HG02642 (cell line): ENCODE results near the gene ZSWIM6.

ENCODE experiments used
- ATAC-seq: cut with Tn5 transposase; IDR thresholded peaks from one replicate; pipeline ENCODE4 v1.9.1; 2021; ENCODE audit warnings: mild to moderate bottlenecking; ENCODE audit not compliant: unreplicated experiment, poor library complexity

ZSWIM6 gene

DNA sequence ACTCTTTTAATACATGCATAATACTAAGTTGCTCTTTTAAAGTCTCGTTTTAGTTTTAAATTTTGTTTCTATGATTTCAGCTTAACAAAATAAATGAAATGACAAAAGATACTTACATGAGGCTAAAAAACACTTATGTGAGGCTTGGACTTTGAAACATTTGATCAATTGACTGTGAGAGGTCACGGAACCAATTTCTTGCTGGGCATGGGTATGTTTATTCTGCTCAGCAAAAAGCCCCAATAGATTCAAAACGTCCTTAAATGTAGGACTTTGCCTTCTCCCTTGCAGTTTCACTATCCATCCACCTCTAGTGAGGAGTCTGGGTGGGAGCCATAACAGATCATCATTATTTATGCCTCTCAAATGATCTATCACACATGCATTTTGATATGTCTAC, 191.9 kb downstream of the ZSWIM6 start:
- ATAC-seq: no peak

DNA sequence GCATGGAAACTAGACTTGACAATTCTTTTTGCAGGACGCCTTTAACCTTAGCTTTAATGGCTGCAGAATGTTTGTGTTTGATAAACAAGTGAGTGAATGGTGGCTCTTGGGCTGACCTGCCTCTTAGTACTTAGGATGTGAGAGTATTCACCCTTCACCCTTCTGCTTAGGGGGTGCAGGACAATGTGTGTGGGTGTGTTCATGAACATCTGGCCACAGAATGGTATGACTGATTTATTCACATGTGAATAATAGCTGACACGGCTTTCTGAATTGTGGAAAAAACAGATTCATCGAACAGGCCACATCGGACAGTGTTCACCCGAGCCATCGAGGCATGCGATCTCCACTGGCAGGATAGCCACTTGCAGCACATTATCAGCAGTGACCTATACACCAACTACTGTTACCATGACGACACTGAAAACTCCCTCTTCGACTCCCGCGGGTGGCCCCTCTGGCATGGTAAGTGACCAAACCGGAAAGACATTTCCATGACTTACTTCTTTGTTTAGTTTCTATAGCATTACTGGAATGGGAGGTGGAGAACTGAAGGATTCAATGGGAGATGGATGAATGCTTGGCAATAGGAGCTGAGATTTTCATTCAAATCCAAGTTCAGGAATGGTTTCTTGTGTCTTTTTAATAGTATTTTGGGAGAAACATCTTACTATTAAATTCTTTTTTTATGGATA, 193.6 kb downstream of the ZSWIM6 start:
- no peak for ATAC-seq

DNA sequence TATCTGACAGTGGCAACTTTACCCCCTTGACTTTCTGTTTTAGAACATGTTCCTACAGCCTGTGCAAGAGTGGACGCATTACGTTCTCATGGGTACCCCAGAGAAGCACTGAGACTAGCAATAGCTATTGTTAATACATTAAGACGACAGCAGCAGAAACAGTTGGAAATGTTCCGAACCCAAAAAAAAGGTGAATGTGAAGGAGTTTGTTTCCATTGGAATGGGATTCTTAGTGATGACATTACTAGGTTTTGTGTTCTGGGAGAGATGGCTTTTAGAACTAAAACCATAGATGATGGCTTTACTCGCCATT, 194.1 kb downstream of the ZSWIM6 start:
- ATAC-seq: no peak

DNA sequence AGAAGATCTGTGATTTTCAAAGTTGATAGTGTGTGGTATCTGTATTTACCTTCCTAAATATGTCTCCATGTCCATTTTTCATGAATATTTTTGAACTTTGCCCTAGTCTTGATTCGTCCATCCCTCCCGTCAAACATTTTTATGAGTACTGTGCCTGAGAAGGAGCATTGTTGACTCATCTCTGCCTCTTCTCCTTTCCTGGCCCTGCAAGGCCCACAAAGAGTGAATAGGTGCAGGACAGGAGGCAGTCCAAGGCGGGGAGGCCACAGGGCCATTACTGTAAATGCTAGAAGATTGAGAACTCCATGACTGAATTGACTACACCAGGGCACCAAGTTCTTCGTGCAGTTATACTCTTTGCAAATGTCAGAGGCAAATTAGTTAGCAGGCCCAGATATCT, 200.9 kb downstream of the ZSWIM6 start:
- ATAC-seq: no peak

DNA sequence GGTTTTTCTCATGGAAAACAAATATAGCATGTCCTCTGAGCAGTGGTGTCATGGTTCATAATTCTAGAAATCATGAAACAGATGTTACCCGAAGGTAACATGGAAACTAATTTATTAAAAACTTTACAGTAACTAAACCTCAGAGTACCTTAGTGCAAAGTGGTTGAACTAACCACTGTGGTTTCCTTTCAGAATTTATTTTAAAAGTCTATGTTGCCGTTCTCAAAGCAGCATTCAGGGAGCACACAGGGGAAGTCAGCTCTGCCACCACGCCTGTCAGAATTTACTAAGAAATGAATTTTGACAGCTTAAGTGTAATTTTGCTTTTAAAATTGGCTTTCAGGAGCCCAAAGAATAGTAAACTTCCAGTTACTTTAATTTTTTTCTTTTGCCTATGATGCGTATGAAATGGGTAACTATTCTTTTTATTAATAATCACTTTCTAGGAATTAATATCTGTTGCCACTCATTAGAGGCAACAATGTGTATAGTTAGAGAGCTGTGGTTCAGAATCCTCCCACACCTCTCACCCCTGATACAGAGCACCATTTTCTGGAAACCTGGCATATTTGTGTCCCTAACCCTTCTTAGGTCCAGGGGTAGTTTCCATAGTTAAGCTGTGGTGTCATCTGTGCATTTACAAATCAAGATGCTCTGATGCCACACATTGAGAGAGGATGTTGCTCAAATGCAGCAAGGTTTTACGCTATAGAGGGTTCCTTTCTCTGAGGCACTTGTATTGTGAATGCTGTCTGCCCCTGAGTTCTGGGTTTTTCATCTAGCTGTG, 202.6 kb downstream of the ZSWIM6 start:
- peak; percentile 88 for ATAC-seq

DNA sequence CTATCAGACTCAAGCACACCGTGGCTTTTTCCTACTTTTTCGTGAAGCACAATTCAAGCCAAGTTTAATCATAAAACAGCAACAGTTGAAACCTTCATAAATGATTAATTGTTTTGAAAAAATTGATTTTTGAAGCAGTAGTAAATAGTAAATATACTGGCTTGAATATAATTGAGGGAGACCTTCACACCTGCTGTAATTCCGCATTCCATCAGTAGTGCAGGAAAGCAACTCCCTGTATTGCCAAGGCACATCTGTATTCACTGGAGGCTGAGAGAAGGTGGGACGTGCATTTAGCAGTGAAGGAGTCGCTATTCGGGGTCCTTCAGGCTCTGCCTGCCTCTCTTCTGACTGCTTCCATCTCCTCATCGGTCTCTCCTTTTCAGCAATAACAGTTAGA, 203.8 kb downstream of the ZSWIM6 start:
- ATAC-seq: no peak

DNA sequence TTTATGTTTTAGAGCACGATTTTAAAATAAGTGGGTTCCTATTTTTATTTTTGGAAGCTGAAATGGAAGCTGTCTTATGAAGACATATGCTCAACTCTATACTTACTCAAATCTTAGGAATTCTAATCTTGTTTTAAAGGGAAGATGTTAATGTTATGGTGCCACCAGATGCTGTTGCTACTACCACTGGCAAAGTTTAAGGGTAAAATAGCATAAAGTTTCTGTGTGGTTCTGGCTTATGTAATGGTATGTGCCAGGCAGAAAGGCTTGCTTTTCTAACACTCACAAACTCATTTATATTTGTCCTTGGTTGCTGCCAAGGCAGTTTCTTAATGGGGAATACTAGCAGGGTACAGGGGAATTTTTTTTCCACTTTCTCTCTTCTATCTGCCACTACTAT, 204.9 kb downstream of the ZSWIM6 start:
- no peak for ATAC-seq

DNA sequence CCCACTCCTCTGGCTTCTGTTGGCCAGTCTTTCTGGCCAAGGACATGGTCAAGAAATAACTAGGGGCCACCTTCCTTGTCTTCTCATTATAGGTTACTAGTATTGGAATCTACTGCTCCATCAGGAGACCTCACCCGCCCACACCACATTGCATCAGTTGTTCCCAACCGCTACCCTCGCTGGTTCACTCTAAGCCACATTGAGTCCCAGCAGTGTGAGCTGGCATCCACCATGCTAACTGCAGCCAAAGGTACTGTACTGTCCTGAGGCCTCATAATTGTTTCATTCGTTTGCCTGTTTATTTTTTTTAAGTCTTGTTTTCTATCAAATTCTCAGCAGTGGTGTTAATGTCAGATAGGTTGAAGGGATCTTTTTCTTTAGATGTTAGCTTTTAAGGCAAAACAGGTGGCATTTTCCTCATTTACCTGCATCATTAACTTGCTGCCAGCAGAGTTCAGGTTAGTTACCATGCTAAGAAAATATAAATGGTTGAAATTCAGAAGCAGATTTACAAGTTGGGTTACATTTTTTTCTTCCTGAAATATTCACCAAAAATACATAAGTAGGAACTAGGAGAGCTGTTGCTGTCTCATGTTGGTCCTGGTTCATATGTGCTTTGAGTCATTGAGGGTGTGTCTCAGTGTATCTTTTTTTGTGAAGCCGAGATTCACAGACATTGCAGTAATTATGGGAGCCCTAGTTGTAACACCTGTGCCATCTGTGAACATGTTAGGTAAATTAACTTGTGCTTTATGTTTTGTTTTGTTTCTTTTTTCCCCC, 206.9 kb downstream of the ZSWIM6 start:
- ATAC-seq: no peak

DNA sequence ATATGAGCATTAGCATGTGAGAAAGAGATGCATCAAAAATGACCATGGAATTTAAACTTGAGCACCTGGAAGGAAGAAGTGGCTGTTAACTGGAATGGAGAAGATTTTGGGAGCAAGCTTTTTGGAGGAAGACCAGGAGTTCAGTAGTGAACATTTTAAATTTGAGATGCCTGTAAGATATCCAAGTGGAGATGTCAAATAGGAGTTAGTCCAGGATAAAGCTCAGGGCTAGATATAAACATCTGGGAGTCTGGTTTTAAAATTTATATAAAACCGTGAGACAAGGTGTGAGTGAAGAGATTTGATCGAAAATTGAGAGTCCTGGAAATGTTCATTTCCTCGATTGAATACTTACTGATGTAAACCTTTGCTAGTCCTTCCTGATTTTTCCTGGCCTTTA, 217.5 kb downstream of the ZSWIM6 start:
- ATAC-seq: no peak

DNA sequence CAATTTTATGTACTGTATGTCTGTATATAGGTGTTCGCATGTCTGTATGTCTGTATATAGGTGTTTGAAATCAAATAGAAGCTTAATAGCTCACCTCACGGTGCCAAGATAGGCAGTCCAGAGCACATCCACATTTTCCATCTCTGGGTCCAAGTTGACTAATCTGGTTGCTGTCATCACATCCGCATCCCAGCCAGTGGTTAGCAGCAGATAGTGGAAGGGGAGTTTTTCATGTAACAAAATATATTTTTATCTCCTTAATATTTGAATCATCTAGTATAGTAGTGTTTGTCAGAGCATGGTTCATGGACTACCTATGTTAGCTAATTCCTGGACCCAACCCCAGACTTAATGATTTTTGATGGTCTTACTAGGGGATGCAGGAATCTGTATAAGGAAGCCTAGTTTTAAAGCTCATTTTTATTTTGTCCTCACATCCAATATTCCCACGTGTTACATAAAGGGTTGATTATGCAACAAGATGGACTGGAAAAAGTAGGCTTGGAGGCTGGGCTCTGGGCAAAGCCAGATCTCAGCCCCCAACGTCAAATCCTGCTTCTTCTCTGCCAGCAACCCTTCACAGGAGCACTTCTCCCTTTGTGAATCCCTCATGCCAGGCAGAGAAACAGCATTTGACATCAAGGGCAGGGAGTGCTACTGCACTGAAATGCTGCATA, 219.7 kb downstream of the ZSWIM6 start:
- no peak for ATAC-seq

DNA sequence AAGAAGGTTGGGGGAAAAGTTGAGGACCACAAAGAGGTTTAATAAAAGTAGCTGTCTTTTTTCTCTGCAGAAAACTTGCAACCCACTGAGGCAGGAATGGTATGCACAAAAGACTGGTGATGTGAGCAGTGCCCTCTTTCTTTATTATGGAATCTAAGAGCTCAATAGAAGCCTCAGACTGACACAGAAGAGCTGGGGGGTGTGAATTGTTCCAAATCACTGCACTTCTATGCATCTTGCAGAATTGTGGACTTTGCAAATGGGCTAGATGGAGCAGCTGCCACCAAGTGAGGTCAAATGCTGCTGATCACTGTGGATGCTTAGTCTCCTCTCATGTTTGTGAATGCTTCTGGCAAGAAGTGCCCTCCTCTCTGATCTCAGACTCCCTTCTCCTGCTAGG, 227.1 kb downstream of the ZSWIM6 start:
- ATAC-seq: no peak

DNA sequence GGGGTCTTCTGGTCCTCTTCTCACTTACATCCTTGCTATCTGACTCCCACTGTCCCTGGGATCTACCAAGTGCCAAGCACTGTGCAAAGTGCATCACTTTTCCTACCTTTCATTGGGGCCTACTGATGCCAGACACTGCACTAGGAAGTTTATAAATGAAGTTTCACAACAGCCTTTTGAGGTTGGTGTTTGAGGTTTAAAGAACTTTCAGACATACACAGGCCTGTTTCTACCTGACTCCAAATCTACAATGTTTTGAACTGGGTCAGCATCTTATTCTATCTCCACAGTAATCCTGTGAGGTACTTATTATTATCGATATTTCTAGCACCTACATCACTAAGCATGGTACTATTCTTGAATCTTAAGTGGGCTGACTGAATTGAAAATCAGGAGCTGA, 227.7 kb downstream of the ZSWIM6 start:
- no peak for ATAC-seq

DNA sequence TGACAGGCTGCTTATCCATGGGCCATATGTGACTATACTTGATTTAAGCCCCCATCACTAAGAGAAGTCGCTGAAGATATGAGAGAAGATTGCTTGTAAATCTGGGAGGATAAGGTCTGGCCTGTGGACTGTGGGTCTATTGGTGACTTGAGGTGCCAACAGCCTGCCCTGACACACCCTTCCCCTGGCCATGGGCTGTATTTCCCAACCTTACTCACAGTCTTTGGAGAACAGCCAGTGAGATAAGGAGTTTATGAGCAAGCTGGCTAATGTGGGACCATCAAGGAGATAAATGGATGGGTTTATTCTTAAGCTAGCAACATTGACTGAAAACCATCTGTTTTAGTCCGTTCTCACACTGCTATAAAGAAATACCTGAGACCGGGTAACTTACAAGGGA, 231.3 kb downstream of the ZSWIM6 start:
- no peak for ATAC-seq

DNA sequence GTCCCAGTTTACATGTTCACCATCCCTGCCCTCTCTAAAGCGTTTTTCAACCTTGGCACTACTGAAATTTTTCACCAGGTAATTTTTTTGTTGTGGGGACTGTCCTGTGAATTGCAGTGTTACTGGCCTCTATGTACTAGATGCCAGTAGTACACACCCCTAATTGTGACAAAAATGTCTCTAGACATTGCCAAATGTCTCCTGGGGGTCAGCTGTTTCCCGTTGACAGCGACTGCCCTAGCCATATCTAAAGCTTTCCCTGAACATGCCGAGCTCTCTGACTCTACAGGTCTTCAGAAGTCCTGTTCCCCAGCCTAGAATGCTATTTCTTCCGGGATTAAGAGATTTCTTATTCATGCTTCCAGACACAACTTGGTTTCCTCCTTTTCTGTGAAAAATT, 235.3 kb downstream of the ZSWIM6 start:
- no peak for ATAC-seq

DNA sequence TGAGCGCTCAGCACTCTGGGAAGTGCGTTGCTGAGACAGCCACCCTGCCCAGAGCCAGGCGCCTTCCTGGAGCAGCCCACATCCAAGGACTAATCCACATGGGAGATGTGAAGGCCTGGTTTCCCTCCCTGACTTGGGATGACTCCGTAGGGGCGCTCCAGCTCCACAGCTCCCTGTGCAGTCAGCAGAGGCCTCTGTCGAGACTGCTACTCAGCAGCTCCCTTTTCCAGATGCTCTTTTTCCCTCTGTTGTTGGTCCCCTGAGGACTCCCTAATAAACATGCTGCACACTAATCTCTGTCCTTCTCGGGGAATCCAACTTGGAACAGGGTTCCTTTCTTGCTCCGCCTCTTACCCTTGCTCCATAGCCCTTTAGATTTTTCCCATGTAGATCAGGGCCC, 237.3 kb downstream of the ZSWIM6 start:
- no peak for ATAC-seq

DNA sequence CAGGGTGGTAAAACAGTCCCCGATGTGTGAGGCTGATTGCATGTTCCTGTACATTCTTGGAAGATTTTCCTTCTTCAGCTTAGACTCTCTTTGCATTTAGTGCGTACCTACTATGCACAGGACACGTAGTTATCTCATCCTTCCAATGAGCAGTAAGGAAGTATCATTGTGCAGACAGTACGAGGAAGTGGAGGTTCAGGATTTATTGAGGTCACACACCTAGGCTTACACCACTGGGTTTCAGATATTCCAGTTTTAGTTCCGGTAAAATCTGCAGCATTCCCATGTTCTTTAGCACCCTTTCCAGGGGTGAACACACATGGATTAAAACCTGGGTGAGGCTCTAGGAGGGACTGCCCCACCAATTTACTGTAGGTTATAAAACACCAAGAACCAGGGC, 238.7 kb downstream of the ZSWIM6 start:
- no peak for ATAC-seq

DNA sequence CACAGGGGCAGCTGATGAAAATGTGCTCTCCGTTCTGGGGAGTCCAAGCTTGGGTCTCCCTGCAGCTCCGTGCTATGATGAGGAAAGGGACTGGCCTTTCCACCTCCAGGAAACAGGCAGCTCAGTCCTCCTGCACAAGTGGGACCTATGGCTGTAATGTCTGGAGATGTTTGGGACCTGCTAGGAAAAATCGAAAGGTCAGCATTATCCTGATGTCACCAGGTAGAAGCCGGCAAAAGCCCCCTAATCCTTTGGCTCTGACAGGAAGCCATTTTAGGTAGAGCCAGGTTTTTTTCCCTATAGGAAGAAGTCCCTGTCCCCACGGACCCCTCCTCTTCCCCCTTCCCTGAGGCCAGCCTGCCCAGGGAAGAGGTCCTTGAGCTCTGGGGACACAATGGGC, 240.9 kb downstream of the ZSWIM6 start:
- ATAC-seq: no peak

DNA sequence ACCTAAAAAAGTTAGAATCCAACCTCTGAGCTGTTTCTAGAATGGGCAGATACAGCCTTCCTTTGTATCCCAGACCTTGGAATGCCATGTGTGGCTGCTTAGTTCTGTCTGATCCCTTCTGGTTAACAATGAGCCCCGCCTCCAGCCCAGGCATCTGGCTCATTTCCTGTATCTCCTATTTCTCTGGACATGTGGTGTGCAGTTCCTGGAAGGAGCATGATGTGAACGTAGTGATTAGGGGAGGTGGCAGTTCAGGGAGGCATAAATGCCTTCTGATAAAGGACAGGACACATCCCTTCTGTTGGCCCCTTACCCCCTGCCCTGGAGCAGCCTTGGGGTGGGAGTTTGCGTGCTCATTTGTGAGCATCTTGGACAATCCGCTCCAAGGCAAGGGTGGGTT, 243.0 kb downstream of the ZSWIM6 start:
- no peak for ATAC-seq

DNA sequence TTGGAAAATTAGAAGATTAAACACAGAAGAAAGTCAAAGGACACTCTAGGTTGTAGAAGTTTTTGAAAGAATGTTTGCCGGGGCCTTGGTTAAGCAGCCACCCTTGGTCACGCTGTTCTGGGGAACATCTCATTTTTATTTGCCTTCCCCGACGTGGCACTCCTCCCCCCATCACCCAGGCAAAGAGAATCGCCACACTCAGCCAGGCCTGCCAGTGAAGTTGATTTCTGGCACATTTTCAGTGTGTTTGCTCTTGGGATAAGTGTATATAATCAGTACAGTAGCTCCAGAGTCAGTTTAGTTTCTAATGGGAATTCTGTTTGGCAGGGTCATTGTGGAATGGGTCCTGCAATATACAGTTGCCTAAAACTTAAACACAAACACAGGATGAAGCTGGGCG, 243.5 kb downstream of the ZSWIM6 start:
- no peak for ATAC-seq

DNA sequence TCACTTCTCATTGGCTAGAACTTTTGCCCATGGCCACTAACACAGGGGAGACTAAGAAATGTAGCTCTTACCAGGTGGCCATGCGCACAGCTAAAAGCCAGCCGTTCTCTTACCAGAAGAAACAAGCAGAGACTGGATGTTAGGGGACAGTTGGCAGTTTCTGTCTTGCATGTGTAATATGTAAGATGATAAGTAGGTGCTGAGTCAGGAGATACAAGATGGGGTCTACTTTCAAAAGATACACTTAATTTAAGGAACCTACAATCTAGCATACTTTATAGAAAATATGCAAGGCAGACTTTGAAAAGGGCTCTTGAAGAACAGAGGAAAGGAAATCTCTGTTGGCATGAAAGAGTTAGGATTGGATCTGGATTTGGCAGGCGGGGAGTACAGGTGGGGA, 244.5 kb downstream of the ZSWIM6 start:
- ATAC-seq: no peak
